AG09309 (cell line): ENCODE data around the gene RRP15.

Experiments
- DNase-seq: peaks from one replicate; pipeline ENCODE4 v3.0.0-alpha.2; 2010; ENCODE audit warnings: low read depth
- H3K4me3 ChIP-seq: 2 replicates; pipeline ENCODE4 v1.5.1; 2011; ENCODE audit warnings: mild to moderate bottlenecking, low read depth, low read length, moderate library complexity; ENCODE audit not compliant: control insufficient read depth
- TF ChIP-seq, protein P1 (sequence below): IDR thresholded peaks from 2 replicates; pipeline ENCODE4 v1.5.1; 2011; ENCODE audit warnings: mild to moderate bottlenecking, low read depth, low read length, inconsistent platforms; ENCODE audit not compliant: insufficient read depth, control insufficient read depth; ENCODE audit errors: missing control alignments

RRP15 gene

GRCh38 chr1:218363141-218363540 is 78.0 kb downstream of the RRP15 start:
- TF ChIP-seq, protein P1, sequence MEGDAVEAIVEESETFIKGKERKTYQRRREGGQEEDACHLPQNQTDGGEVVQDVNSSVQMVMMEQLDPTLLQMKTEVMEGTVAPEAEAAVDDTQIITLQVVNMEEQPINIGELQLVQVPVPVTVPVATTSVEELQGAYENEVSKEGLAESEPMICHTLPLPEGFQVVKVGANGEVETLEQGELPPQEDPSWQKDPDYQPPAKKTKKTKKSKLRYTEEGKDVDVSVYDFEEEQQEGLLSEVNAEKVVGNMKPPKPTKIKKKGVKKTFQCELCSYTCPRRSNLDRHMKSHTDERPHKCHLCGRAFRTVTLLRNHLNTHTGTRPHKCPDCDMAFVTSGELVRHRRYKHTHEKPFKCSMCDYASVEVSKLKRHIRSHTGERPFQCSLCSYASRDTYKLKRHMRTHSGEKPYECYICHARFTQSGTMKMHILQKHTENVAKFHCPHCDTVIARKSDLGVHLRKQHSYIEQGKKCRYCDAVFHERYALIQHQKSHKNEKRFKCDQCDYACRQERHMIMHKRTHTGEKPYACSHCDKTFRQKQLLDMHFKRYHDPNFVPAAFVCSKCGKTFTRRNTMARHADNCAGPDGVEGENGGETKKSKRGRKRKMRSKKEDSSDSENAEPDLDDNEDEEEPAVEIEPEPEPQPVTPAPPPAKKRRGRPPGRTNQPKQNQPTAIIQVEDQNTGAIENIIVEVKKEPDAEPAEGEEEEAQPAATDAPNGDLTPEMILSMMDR = no peak
- no peak overlapping the region for H3K4me3 ChIP-seq
- DNase-seq = no peak

DNA sequence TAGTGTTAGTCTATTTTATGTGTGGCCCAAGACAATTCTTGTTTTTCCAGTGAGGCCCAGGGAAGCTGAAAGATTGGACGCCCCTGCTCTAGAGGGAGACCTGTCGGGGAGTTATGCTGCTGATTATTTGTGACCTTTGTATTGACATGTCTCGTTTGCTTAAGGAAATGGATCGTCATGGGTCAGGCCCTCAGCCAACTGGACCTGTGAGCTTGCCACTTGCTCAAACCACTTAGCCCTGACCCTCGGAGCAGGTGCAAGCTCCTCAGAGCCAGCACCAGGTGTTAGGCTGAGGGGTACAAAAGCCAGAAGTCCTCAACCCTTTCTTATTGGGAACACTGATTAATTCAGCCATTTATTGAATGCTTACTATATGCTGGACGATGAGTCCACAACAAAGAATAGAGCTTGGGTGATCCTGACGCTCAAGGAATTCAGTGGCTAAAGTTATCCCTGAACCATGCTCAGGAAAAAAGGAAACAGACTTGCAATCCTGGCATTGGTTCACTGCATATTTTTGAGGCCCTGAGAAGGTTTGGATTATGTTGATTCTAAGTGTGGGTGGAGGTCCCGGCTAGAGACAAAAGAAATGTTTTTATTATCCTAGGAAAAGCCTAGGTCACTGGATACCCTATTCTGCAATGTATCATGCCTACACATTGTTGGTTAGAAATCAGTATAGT is 79.1 kb downstream of the RRP15 start:
- H3K4me3 ChIP-seq = no peak overlapping the region
- TF ChIP-seq, protein P1 = no peak
- DNase-seq = no peak

DNA sequence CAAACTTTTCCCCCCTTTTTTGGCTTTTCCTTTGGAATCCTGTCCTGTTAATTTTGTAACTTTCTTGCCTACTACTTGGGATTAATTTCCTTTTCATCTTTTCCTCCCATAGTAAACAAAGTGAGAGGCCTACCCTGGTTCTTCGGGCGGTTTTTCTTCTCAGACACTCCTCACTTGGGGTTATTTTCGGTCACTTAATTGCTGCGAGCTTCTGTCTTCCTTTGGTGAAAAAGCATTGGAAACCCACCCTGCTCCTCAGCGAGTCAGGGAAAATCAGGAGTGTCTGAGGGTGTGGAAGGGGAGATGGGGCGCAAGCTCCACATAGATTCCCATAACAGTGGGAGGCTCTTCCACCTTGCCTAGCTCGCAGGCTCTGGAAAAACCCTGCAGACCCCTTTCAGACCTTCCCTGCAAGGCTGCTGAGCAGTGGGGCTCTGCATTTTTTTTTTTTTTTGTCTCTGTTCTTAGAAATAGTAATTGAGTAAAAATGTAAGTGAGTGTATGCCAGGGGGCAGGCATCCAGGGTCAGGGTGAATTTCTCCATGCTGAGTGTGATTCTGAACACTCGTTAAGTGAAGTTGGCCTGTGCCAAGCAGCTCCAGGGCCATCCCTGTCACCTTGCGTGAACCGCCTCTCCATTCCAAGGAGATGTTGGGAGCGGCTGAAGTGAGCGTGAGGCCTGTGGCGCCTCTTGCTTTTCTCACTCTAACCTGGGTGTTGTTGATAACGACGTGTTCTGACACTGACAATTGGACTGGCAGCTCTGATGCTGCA is 80.3 kb downstream of the RRP15 start:
- no peak for DNase-seq
- TF ChIP-seq, protein P1 = no peak
- H3K4me3 ChIP-seq = no peak overlapping the region

GRCh38 chr1:218366322-218367052 is 81.4 kb downstream of the RRP15 start:
- H3K4me3 ChIP-seq = no peak overlapping the region
- no peak for DNase-seq
- TF ChIP-seq, protein P1 = no peak

GRCh38 chr1:218367118-218367517 is 82.0 kb downstream of the RRP15 start:
- DNase-seq = no peak
- TF ChIP-seq, protein P1 = no peak

GRCh38 chr1:218368686-218369085 is 83.6 kb downstream of the RRP15 start:
- DNase-seq = no peak
- H3K4me3 ChIP-seq = no peak overlapping the region
- TF ChIP-seq, protein P1 = no peak

More at GRCh38 chr1:218367118-218367517, 82.0 kb downstream of the RRP15 start:
- no peak overlapping the region for H3K4me3 ChIP-seq
